SK-N-MC (cell line): ENCODE measurements around the gene ANKMY1.

Experiments
- EZH2 ChIP-seq: fragments of 200-600 bp; sonication (generic); IDR thresholded peaks from one replicate; pipeline ENCODE4 v1.6.1; 2017; ENCODE audit warnings: antibody characterized with exemption
- FOXP2 ChIP-seq: optimal IDR thresholded peaks from 2 replicates; pipeline ENCODE3; 2011; ENCODE audit warnings: mild to moderate bottlenecking, moderate library complexity; ENCODE audit not compliant: insufficient read depth; ENCODE audit errors: extremely low read length, control extremely low read depth
- POLR2AphosphoS5 ChIP-seq: IDR thresholded peaks from 2 replicates; pipeline ENCODE4 v1.6.1; 2012; ENCODE audit warnings: mild to moderate bottlenecking, low read depth, low read length, borderline replicate concordance

GRCh38 chr2:240599141-240599583 lies 41.4 kb upstream of the ANKMY1 start:
- no peak for TF ChIP-seq EZH2
- no peak for TF ChIP-seq POLR2AphosphoS5
- TF ChIP-seq FOXP2 = no peak
